ENCODE data around the gene GTPBP6. TPM values are rescaled to one million over a fixed set of nuclear protein-coding genes. Genes with fewer than 3 reads are reported as not detected.

The GTPBP6 gene
- total RNA-seq: 19.6 and 24.9 TPM in 2 replicates

DNA sequence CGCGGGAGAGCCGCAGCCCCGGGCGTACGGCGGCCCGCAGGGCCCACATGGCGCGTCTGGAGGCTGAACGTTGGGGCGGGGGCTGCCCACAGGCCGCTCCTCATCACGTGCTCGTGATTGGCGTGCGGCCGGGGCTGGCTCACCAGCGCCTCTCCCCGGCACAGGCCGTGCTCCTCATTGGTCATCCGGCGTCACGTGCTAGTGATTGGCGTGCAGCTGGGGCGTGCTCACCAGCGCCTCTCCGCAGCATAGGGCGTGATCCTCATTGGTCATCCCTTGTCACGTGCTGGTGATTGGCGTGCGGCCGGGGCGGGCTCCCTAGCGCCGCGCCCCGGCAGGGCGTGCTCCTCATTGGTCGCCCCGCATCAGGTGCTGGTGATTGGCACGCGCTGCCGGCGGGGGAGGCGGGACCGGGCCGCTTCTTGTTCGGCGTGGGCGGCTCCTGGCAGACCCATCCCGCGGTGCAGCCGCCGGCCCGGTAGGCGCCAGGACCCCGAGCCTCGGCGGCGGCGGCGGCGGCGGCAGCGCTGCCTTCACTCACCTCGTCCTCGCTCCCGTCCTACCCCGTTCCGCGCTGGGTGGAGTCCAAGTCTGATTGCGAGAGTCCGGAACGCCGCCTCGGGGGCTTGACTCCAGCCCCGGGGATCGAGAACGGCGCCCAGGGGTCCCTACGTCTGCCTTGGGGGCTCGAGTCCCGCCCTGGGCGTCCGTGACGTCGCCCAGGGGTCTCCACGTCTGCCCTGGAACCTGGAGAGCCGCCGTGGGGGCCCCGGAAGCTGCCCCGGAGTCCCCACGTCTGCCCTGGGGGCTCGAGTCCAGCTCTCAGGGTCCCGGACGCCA lies at the start of gene GTPBP6:
Gene GTPBP6, minus strand, starts transcription at position 58 of the 840 bp plus-strand sequence. Its CDS starts 9 bp downstream, at position 49.
- peak; percentile 97 for DNase-seq (ENCODE audit: low read depth)

- DNase-seq (ENCODE audit: low read depth): no peak
These were observed 49.3 kb upstream of the GTPBP6 start for GRCh38 chrX:367866-368265.

- DNase-seq (ENCODE audit: low read depth): no peak
These were observed 48.8 kb upstream of the GTPBP6 start for GRCh38 chrX:367349-367748.

DNA sequence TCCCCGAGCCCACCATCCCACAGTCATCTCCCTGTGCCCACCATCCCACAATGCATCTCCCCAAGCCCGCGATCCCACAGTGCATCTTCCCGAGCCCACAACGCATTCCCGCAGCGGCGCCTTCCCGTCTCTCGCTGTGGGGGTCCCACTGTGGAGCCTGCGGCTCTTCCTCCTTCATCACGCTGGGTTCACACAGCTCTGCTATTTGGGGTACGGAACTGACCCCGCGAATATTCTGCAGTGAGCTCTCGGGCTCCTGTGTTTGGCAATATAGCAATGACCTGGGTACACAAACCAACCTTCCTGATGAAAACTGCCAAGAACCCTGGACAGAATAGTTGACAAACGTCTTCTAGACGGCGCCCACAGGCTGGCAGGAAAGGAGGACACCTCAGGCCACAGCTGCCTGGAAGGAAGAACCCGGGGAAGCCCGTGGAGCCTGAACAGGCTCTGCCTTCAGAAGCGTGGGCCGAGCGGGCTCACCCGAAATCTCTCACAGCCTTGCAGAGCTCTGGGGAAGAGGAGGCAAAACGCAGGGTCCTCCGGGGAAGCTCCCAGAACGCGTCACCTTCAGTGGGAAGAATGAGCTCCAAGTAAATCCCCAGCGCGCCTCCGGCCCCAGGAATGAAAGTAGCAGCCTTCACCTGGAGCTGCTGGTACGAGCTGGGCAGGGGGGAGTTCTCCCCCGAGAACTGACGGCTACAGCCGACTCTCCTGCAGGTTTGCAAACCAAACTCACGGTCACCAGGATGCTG lies 45.2 kb upstream of the GTPBP6 start:
- DNase-seq (ENCODE audit: low read depth): no peak

- no peak for DNase-seq (ENCODE audit: low read depth)
These were observed 44.5 kb upstream of the GTPBP6 start for GRCh38 chrX:362937-363620.

DNA sequence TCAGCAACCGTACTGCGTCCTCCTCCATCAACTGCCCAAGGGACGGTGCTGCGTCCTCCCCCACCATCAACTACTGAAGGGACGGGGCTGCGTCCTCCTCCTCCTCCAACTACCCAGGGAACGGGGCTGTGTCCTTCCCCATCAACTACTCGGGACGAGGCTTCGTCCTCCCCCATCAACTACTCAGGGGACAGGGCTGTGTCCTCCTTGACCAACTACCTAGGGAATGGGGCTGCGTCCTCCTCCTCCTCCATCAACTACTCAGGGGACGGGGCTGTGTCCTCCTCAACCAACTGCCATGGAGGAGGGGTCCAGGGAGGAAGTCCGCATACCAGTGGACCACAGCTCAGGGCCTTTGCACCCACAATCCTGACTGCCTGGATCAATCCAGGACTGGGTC lies 43.8 kb upstream of the GTPBP6 start:
- no peak for DNase-seq (ENCODE audit: low read depth)

- no peak for DNase-seq (ENCODE audit: low read depth)
These were observed 42.9 kb upstream of the GTPBP6 start for GRCh38 chrX:361231-362145.

GRCh38 chrX:360496-361150 lies 42.0 kb upstream of the GTPBP6 start:
- DNase-seq (ENCODE audit: low read depth): no peak

DNA sequence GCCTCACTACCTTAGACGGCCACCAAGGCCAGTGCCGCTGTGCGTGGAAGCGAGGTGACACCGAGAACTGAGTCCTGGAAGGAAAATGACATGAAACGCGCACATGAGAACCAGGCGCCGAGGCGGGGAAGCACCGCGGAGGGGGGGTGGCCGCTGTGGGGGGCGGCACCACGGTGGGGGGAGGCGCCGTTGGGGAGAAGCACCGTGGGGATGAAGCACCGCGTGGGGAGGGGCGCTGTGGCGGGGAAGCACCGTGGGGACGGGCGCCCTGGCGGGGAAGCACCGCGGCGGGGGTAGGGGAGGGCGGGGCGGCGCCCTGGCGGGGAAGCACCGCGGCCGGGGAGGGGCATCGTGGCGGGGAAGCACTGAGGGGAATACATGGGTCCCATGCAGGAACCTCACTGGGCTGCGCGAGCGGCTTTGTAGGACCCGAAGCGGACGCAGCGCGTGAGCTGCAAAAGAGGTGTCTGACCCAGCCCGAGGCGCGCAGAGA lies 40.1 kb upstream of the GTPBP6 start:
- DNase-seq (ENCODE audit: low read depth): no peak

- DNase-seq (ENCODE audit: low read depth): no peak
These were observed 39.3 kb upstream of the GTPBP6 start for GRCh38 chrX:357693-358471.

DNA sequence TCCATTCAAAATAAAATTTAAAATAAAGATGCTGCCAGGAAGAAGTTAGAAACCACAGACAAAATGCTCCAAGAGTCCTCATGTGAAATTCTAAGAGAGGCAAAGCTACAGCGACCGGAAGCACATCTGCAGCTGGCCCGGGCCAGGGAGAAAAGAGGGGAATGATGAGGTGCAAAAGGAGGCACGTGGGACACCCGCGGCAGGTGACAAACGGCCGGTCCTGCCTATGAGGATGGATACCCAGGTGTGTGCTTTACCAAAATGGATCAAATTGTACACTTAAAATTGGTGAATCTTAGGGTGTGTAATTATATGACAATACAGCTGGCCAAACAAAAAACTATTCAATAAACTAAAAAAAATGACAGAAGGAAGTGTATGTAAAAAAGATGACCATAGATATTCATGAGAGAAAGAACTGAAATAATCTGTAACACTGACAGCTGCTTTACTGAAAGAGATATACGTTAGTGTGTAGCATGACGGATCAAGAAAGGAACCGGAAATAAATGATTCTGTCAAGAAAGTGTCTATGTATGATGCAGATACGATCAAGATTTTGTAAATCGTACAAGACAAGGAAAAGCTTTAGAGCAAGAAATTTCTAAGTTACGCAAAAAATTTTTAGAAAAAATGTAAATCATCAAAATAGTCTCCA lies 38.6 kb upstream of the GTPBP6 start:
- no peak for DNase-seq (ENCODE audit: low read depth)

- peak; percentile 46 for DNase-seq (ENCODE audit: low read depth)
These were observed 37.9 kb upstream of the GTPBP6 start for GRCh38 chrX:356385-357034.

GRCh38 chrX:355329-356050 lies 36.9 kb upstream of the GTPBP6 start:
- no peak for DNase-seq (ENCODE audit: low read depth)

- no peak for DNase-seq (ENCODE audit: low read depth)
These were observed 35.3 kb upstream of the GTPBP6 start for GRCh38 chrX:353566-354535.

GRCh38 chrX:352582-353314 lies 34.2 kb upstream of the GTPBP6 start:
- DNase-seq (ENCODE audit: low read depth): no peak

GRCh38 chrX:352181-352580 lies 33.6 kb upstream of the GTPBP6 start:
- DNase-seq (ENCODE audit: low read depth): no peak
